HEK293 (cell line): ENCODE results near the gene MRPL54.
A peak's percentile ranks its signal among the peaks of the same experiment; 100 is the strongest.

Experiments used
- HOXC10 ChIP-seq: sonication (generic); formaldehyde crosslinking; IDR thresholded peaks from 2 replicates; pipeline ENCODE4 v1.8.1; 2023; ENCODE audit warnings: mild to moderate bottlenecking, missing genetic modification reagents
- KLF9 ChIP-seq: fragments of 450-650 bp; formaldehyde crosslinking; IDR thresholded peaks from 2 replicates; pipeline ENCODE4 v1.5.1; 2016; ENCODE audit warnings: missing biosample characterization, missing genetic modification characterization, low read depth
- MYNN ChIP-seq: fragments of 450-650 bp; formaldehyde crosslinking; IDR thresholded peaks from 2 replicates; pipeline ENCODE4 v1.5.1; 2016; ENCODE audit warnings: missing biosample characterization, missing genetic modification characterization, borderline replicate concordance
- OVOL3 ChIP-seq: fragments of 450-650 bp; formaldehyde crosslinking; IDR thresholded peaks from 2 replicates; pipeline ENCODE4 v1.5.1; 2016; ENCODE audit warnings: missing biosample characterization, missing genetic modification characterization
- PRDM2 ChIP-seq: fragments of 450-650 bp; formaldehyde crosslinking; IDR thresholded peaks from 2 replicates; pipeline ENCODE4 v1.5.1; 2016; ENCODE audit warnings: missing biosample characterization, missing genetic modification characterization, borderline replicate concordance
- SP3 ChIP-seq: fragments of 450-650 bp; formaldehyde crosslinking; IDR thresholded peaks from 2 replicates; pipeline ENCODE4 v1.5.1; 2016; ENCODE audit warnings: missing biosample characterization, missing genetic modification characterization
- ZIC2 ChIP-seq: fragments of 450-650 bp; formaldehyde crosslinking; IDR thresholded peaks from 2 replicates; pipeline ENCODE4 v1.5.1; 2016; ENCODE audit warnings: missing biosample characterization, missing genetic modification characterization
- ZNF138 ChIP-seq: fragments of 450-650 bp; formaldehyde crosslinking; IDR thresholded peaks from 2 replicates; pipeline ENCODE4 v1.5.1; 2016; ENCODE audit warnings: missing biosample characterization, missing genetic modification characterization, borderline replicate concordance
- ZNF174 ChIP-seq: fragments of 450-650 bp; formaldehyde crosslinking; IDR thresholded peaks from 2 replicates; pipeline ENCODE4 v1.5.0; 2017; ENCODE audit warnings: missing biosample characterization, mild to moderate bottlenecking, missing genetic modification characterization
- ZNF324 ChIP-seq: fragments of 450-650 bp; formaldehyde crosslinking; IDR thresholded peaks from 2 replicates; pipeline ENCODE4 v1.5.1; 2016; ENCODE audit warnings: missing biosample characterization, missing genetic modification characterization
- ZNF335 ChIP-seq: fragments of 450-650 bp; formaldehyde crosslinking; conservative IDR thresholded peaks from 2 replicates; pipeline ENCODE4 v1.5.1; 2016; ENCODE audit warnings: missing biosample characterization, missing genetic modification characterization
- ZNF350 ChIP-seq: fragments of 450-650 bp; formaldehyde crosslinking; IDR thresholded peaks from 2 replicates; pipeline ENCODE4 v1.5.0; 2017; ENCODE audit warnings: missing biosample characterization, mild to moderate bottlenecking, missing genetic modification characterization
- ZNF354C ChIP-seq: fragments of 450-650 bp; formaldehyde crosslinking; IDR thresholded peaks from 2 replicates; pipeline ENCODE4 v1.5.1; 2016; ENCODE audit warnings: missing biosample characterization, missing genetic modification characterization, low read depth, borderline replicate concordance
- ZNF404 ChIP-seq: fragments of 450-650 bp; formaldehyde crosslinking; IDR thresholded peaks from 2 replicates; pipeline ENCODE4 v1.5.1; 2017; ENCODE audit warnings: missing biosample characterization, missing genetic modification characterization
- ZNF514 ChIP-seq: fragments of 450-650 bp; formaldehyde crosslinking; IDR thresholded peaks from 2 replicates; pipeline ENCODE4 v1.5.1; 2016; ENCODE audit warnings: missing biosample characterization, missing genetic modification characterization
- ZNF530 ChIP-seq: fragments of 450-650 bp; formaldehyde crosslinking; IDR thresholded peaks from 2 replicates; pipeline ENCODE4 v1.5.1; 2016; ENCODE audit warnings: low read depth, missing biosample characterization, missing genetic modification characterization
- ZNF571 ChIP-seq: fragments of 450-650 bp; formaldehyde crosslinking; IDR thresholded peaks from 2 replicates; pipeline ENCODE4 v1.5.0; 2017; ENCODE audit warnings: missing biosample characterization, missing genetic modification characterization
- ZNF610 ChIP-seq: fragments of 450-650 bp; formaldehyde crosslinking; IDR thresholded peaks from 2 replicates; pipeline ENCODE4 v1.5.1; 2016; ENCODE audit warnings: missing biosample characterization, missing genetic modification characterization, borderline replicate concordance
- ZNF645 ChIP-seq: fragments of 450-650 bp; formaldehyde crosslinking; IDR thresholded peaks from 2 replicates; pipeline ENCODE4; 2016; ENCODE audit warnings: missing biosample characterization, missing genetic modification characterization
- ZNF654 ChIP-seq: fragments of 450-650 bp; formaldehyde crosslinking; IDR thresholded peaks from 2 replicates; pipeline ENCODE4 v1.5.1; 2016; ENCODE audit warnings: low read depth, missing biosample characterization, missing genetic modification characterization
- ZNF785 ChIP-seq: fragments of 450-650 bp; formaldehyde crosslinking; IDR thresholded peaks from 2 replicates; pipeline ENCODE4 v1.5.1; 2016; ENCODE audit warnings: missing biosample characterization, missing genetic modification characterization
- TF ChIP-seq, protein P1 (sequence below): fragments of 450-650 bp; formaldehyde crosslinking; IDR thresholded peaks from 2 replicates; pipeline ENCODE4 v1.5.1; 2016; ENCODE audit warnings: missing biosample characterization, missing genetic modification characterization
- TF ChIP-seq, protein P2 (sequence below): fragments of 450-650 bp; formaldehyde crosslinking; IDR thresholded peaks from 2 replicates; pipeline ENCODE4 v1.5.1; 2016; ENCODE audit warnings: missing biosample characterization, missing genetic modification characterization, borderline replicate concordance
- TF ChIP-seq, protein P3 (sequence below): fragments of 450-650 bp; formaldehyde crosslinking; IDR thresholded peaks from 2 replicates; pipeline ENCODE4 v1.5.1; 2016; ENCODE audit warnings: missing biosample characterization, missing genetic modification characterization

The MRPL54 gene

GRCh38 chr19:3721131-3721886 lies 41.2 kb upstream of the MRPL54 start (continued):
- TF ChIP-seq ZNF324 (tag by site-specific recombination) (peak; percentile 97), ZNF571 (no peak), MYNN (tag by site-specific recombination) (no peak), ZNF654 (tag by site-specific recombination) (no peak), ZNF514 (tag by site-specific recombination) (no peak), OVOL3 (tag by site-specific recombination) (no peak), KLF9 (tag by site-specific recombination) (peak; percentile 94), HOXC10 (CRISPR knock-in tag) (no peak), ZNF335 (tag by site-specific recombination) (no peak), ZNF785 (tag by site-specific recombination) (0 out of 2 replicates have a peak, but pooled peaks have one; percentile 35), PRDM2 (tag by site-specific recombination) (no peak), SP3 (tag by site-specific recombination) (peak; percentile 94), ZIC2 (tag by site-specific recombination) (peak; percentile 12; the same call in 1 of the 2 replicates), ZNF354C (tag by site-specific recombination) (no peak), ZNF610 (tag by site-specific recombination) (0 out of 2 replicates have a peak, but pooled peaks have one; percentile 47), ZNF138 (tag by site-specific recombination) (no peak), ZNF645 (tag by site-specific recombination) (no peak), ZNF530 (no peak), ZNF174 (tag by site-specific recombination) (no peak), ZNF404 (no peak), ZNF350 (tag by site-specific recombination) (no peak)
- TF ChIP-seq, protein P1, sequence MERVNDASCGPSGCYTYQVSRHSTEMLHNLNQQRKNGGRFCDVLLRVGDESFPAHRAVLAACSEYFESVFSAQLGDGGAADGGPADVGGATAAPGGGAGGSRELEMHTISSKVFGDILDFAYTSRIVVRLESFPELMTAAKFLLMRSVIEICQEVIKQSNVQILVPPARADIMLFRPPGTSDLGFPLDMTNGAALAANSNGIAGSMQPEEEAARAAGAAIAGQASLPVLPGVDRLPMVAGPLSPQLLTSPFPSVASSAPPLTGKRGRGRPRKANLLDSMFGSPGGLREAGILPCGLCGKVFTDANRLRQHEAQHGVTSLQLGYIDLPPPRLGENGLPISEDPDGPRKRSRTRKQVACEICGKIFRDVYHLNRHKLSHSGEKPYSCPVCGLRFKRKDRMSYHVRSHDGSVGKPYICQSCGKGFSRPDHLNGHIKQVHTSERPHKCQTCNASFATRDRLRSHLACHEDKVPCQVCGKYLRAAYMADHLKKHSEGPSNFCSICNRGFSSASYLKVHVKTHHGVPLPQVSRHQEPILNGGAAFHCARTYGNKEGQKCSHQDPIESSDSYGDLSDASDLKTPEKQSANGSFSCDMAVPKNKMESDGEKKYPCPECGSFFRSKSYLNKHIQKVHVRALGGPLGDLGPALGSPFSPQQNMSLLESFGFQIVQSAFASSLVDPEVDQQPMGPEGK (tag by site-specific recombination) = peak; percentile 90
- TF ChIP-seq, protein P2, sequence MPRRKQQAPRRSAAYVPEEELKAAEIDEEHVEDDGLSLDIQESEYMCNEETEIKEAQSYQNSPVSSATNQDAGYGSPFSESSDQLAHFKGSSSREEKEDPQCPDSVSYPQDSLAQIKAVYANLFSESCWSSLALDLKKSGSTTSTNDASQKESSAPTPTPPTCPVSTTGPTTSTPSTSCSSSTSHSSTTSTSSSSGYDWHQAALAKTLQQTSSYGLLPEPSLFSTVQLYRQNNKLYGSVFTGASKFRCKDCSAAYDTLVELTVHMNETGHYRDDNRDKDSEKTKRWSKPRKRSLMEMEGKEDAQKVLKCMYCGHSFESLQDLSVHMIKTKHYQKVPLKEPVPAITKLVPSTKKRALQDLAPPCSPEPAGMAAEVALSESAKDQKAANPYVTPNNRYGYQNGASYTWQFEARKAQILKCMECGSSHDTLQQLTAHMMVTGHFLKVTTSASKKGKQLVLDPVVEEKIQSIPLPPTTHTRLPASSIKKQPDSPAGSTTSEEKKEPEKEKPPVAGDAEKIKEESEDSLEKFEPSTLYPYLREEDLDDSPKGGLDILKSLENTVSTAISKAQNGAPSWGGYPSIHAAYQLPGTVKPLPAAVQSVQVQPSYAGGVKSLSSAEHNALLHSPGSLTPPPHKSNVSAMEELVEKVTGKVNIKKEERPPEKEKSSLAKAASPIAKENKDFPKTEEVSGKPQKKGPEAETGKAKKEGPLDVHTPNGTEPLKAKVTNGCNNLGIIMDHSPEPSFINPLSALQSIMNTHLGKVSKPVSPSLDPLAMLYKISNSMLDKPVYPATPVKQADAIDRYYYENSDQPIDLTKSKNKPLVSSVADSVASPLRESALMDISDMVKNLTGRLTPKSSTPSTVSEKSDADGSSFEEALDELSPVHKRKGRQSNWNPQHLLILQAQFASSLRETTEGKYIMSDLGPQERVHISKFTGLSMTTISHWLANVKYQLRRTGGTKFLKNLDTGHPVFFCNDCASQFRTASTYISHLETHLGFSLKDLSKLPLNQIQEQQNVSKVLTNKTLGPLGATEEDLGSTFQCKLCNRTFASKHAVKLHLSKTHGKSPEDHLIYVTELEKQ (tag by site-specific recombination) = 0 out of 2 replicates have a peak, but pooled peaks have one; percentile 17
- TF ChIP-seq, protein P3, sequence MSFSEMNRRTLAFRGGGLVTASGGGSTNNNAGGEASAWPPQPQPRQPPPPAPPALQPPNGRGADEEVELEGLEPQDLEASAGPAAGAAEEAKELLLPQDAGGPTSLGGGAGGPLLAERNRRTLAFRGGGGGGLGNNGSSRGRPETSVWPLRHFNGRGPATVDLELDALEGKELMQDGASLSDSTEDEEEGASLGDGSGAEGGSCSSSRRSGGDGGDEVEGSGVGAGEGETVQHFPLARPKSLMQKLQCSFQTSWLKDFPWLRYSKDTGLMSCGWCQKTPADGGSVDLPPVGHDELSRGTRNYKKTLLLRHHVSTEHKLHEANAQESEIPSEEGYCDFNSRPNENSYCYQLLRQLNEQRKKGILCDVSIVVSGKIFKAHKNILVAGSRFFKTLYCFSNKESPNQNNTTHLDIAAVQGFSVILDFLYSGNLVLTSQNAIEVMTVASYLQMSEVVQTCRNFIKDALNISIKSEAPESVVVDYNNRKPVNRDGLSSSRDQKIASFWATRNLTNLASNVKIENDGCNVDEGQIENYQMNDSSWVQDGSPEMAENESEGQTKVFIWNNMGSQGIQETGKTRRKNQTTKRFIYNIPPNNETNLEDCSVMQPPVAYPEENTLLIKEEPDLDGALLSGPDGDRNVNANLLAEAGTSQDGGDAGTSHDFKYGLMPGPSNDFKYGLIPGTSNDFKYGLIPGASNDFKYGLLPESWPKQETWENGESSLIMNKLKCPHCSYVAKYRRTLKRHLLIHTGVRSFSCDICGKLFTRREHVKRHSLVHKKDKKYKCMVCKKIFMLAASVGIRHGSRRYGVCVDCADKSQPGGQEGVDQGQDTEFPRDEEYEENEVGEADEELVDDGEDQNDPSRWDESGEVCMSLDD (tag by site-specific recombination) = peak; percentile 37; the same call in 1 of the 2 replicates
